SJCRH30 (cell line): ENCODE measurements around the gene ACE2. TPM values are rescaled to one million over a fixed set of nuclear protein-coding genes. Genes with fewer than 3 reads are reported as not detected.
A peak's percentile ranks its signal among the peaks of the same experiment; 100 is the strongest.

Experiments
- DNase-seq, 2 experiments: peaks; one replicate each; pipeline ENCODE4 v3.0.0-alpha.2; 2015 to 2020
- H3K27ac ChIP-seq: fragments of 250-450 bp; sonication (Bioruptor Pico); 2 replicates; pipeline ENCODE4 v1.5.1; 2020; ENCODE audit warnings: mild to moderate bottlenecking, moderate library complexity
- H3K27me3 ChIP-seq: fragments of 250-450 bp; sonication (Bioruptor Pico); 2 replicates; pipeline ENCODE4 v1.5.1; 2020; ENCODE audit warnings: mild to moderate bottlenecking, moderate library complexity
- H3K36me3 ChIP-seq: fragments of 250-450 bp; sonication (Bioruptor Pico); 2 replicates; pipeline ENCODE4 v1.5.1; 2020; ENCODE audit warnings: mild to moderate bottlenecking, moderate library complexity
- H3K4me1 ChIP-seq: fragments of 250-450 bp; sonication (Bioruptor Pico); 2 replicates; pipeline ENCODE4 v1.5.1; 2020; ENCODE audit warnings: mild to moderate bottlenecking, moderate library complexity
- H3K4me3 ChIP-seq: fragments of 250-450 bp; sonication (Bioruptor Pico); 2 replicates; pipeline ENCODE4 v1.5.1; 2020; ENCODE audit warnings: mild to moderate bottlenecking, moderate library complexity
- H3K9me3 ChIP-seq: fragments of 250-450 bp; sonication (Bioruptor Pico); replicated peaks from 2 replicates; pipeline ENCODE4 v1.5.1; 2020; ENCODE audit warnings: mild to moderate bottlenecking, moderate library complexity
- total RNA-seq: library from RNA; depleted of rRNA; stranded (reverse); fragments of >200 nt; shearing (Covaris generic); gene quantifications from 2 replicates; pipeline ENCODE4 v1.2.3, GENCODE V29; 2014

ACE2 gene
- total RNA-seq, 1 experiment from 2014 or later, result 0.28 TPM

- Histone ChIP-seq H3K36me3 (no peaks in the 10 kb centered on the region), H3K4me3 (no peak overlapping the region), H3K9me3 (no peaks in the 10 kb centered on the region), H3K27ac (no peak overlapping the region), H3K27me3 (no peaks in the 10 kb centered on the region), H3K4me1 (no peaks in the 10 kb centered on the region)
- DNase-seq, result no peak
These were observed 39.8 kb downstream of the ACE2 start for GRCh38 chrX:15560924-15561323.

- Histone ChIP-seq H3K27ac (no peak overlapping the region), H3K4me1 (no peaks in the 10 kb centered on the region), H3K36me3 (no peaks in the 10 kb centered on the region), H3K27me3 (no peaks in the 10 kb centered on the region), H3K9me3 (no peaks in the 10 kb centered on the region), H3K4me3 (no peak overlapping the region)
- no peak for DNase-seq
These were observed 41.5 kb downstream of the ACE2 start for GRCh38 chrX:15559227-15559626.

GRCh38 chrX:15549189-15550012 lies 51.4 kb downstream of the ACE2 start:
- Histone ChIP-seq H3K27ac (no peak overlapping the region), H3K27me3 (no peaks in the 10 kb centered on the region), H3K9me3 (no peaks in the 10 kb centered on the region), H3K36me3 (no peaks in the 10 kb centered on the region), H3K4me3 (no peak overlapping the region), H3K4me1 (no peaks in the 10 kb centered on the region)
- DNase-seq, result no peak

GRCh38 chrX:15547356-15547755 lies 53.4 kb downstream of the ACE2 start:
- no peaks in the 10 kb centered on the region for H3K27me3 ChIP-seq
- no peaks in the 10 kb centered on the region for H3K36me3 ChIP-seq
- no peak overlapping the region for H3K4me3 ChIP-seq
- no peaks in the 10 kb centered on the region for H3K4me1 ChIP-seq
- no peaks in the 10 kb centered on the region for H3K9me3 ChIP-seq
- H3K27ac ChIP-seq, result no peak overlapping the region
- DNase-seq, result no peak

GRCh38 chrX:15546745-15547144 lies 54.0 kb downstream of the ACE2 start:
- Histone ChIP-seq H3K36me3 (no peaks in the 10 kb centered on the region), H3K27me3 (no peaks in the 10 kb centered on the region), H3K9me3 (no peaks in the 10 kb centered on the region), H3K4me3 (no peak overlapping the region), H3K4me1 (no peaks in the 10 kb centered on the region), H3K27ac (no peak overlapping the region)
- no peak for DNase-seq

GRCh38 chrX:15530318-15530717 lies 70.4 kb downstream of the ACE2 start:
- DNase-seq, result no peak
- H3K27ac ChIP-seq, result no peak overlapping the region
- H3K4me1 ChIP-seq, result peaks cover under 1% of the 10 kb centered on the region; the same call in 1 of the 2 replicates
- no peaks in the 10 kb centered on the region for H3K9me3 ChIP-seq
- no peaks in the 10 kb centered on the region for H3K27me3 ChIP-seq
- H3K4me3 ChIP-seq, result no peak overlapping the region
- H3K36me3 ChIP-seq, result no peaks in the 10 kb centered on the region

GRCh38 chrX:15529165-15529564 lies 71.6 kb downstream of the ACE2 start:
- no peaks in the 10 kb centered on the region for H3K9me3 ChIP-seq
- DNase-seq, result no peak
- H3K27ac ChIP-seq, result no peak overlapping the region

GRCh38 chrX:15525664-15526416 lies 74.9 kb downstream of the ACE2 start:
- Histone ChIP-seq H3K36me3 (no peaks in the 10 kb centered on the region), H3K27me3 (no peaks in the 10 kb centered on the region), H3K4me1 (peaks cover 13% of the 10 kb centered on the region), H3K4me3 (no peak overlapping the region), H3K9me3 (no peaks in the 10 kb centered on the region), H3K27ac (no peak overlapping the region)
- peak in 1 of 2 experiments; percentile 46 for DNase-seq

More at GRCh38 chrX:15529165-15529564, 71.6 kb downstream of the ACE2 start:
- no peaks in the 10 kb centered on the region for H3K36me3 ChIP-seq
- H3K27me3 ChIP-seq, result no peaks in the 10 kb centered on the region
- H3K4me3 ChIP-seq, result no peak overlapping the region
- H3K4me1 ChIP-seq, result peaks cover 11% of the 10 kb centered on the region

GRCh38 chrX:15524417-15524816 lies 76.3 kb downstream of the ACE2 start:
- H3K27me3 ChIP-seq, result no peaks in the 10 kb centered on the region
- H3K4me1 ChIP-seq, result peaks cover 13% of the 10 kb centered on the region
- H3K9me3 ChIP-seq, result no peaks in the 10 kb centered on the region
- DNase-seq, result peak in 1 of 2 experiments; percentile 43
- H3K4me3 ChIP-seq, result no peak overlapping the region
- no peak overlapping the region for H3K27ac ChIP-seq
- H3K36me3 ChIP-seq, result no peaks in the 10 kb centered on the region

GRCh38 chrX:15523088-15523487 lies 77.7 kb downstream of the ACE2 start:
- Histone ChIP-seq H3K4me3 (no peak overlapping the region), H3K27me3 (no peaks in the 10 kb centered on the region)
- no peak for DNase-seq

GRCh38 chrX:15522464-15522863 lies 78.3 kb downstream of the ACE2 start:
- H3K36me3 ChIP-seq, result no peaks in the 10 kb centered on the region
- H3K4me1 ChIP-seq, result peaks cover 13% of the 10 kb centered on the region
- no peaks in the 10 kb centered on the region for H3K9me3 ChIP-seq
- no peaks in the 10 kb centered on the region for H3K27me3 ChIP-seq
- DNase-seq, result no peak
- H3K27ac ChIP-seq, result no peak overlapping the region
- no peak overlapping the region for H3K4me3 ChIP-seq

More at GRCh38 chrX:15523088-15523487, 77.7 kb downstream of the ACE2 start:
- no peaks in the 10 kb centered on the region for H3K36me3 ChIP-seq
- H3K4me1 ChIP-seq, result peaks cover 13% of the 10 kb centered on the region
- no peak overlapping the region for H3K27ac ChIP-seq
- H3K9me3 ChIP-seq, result no peaks in the 10 kb centered on the region

- H3K4me1 ChIP-seq, result peaks cover 16% of the 10 kb centered on the region
- no peaks in the 10 kb centered on the region for H3K9me3 ChIP-seq
- DNase-seq, result no peak
- no peaks in the 10 kb centered on the region for H3K36me3 ChIP-seq
- no peaks in the 10 kb centered on the region for H3K27me3 ChIP-seq
- no peak overlapping the region for H3K27ac ChIP-seq
- H3K4me3 ChIP-seq, result no peak overlapping the region
These were observed 84.8 kb downstream of the ACE2 start for GRCh38 chrX:15515931-15516330.

GRCh38 chrX:15514279-15514678 lies 86.5 kb downstream of the ACE2 start:
- H3K9me3 ChIP-seq, result no peaks in the 10 kb centered on the region
- no peaks in the 10 kb centered on the region for H3K27me3 ChIP-seq
- peaks cover 17% of the 10 kb centered on the region for H3K4me1 ChIP-seq
- DNase-seq, result no peak
- no peaks in the 10 kb centered on the region for H3K36me3 ChIP-seq
- H3K27ac ChIP-seq, result no peak overlapping the region
- no peak overlapping the region for H3K4me3 ChIP-seq

GRCh38 chrX:15512401-15512965 lies 88.3 kb downstream of the ACE2 start:
- Histone ChIP-seq H3K27ac (no peak overlapping the region), H3K27me3 (no peaks in the 10 kb centered on the region), H3K4me1 (peaks cover 17% of the 10 kb centered on the region), H3K4me3 (no peak overlapping the region), H3K9me3 (no peaks in the 10 kb centered on the region), H3K36me3 (no peaks in the 10 kb centered on the region)
- DNase-seq, result no peak

- Histone ChIP-seq H3K4me1 (peaks cover 17% of the 10 kb centered on the region), H3K36me3 (no peaks in the 10 kb centered on the region), H3K27ac (peak overlapping the region; percentile 58), H3K9me3 (no peaks in the 10 kb centered on the region), H3K4me3 (no peak overlapping the region), H3K27me3 (no peaks in the 10 kb centered on the region)
- peak; percentile 75 to 88 for DNase-seq
These were observed 89.2 kb downstream of the ACE2 start for GRCh38 chrX:15511563-15511962.
